Suppressor macrophage (primary cell): ENCODE measurements around the gene LIMS1.

ENCODE experiments used
- DNase-seq, 4 experiments: peaks; one replicate each; pipeline ENCODE4 v3.0.0-alpha.2; 2020 to 2022

The LIMS1 gene

DNA sequence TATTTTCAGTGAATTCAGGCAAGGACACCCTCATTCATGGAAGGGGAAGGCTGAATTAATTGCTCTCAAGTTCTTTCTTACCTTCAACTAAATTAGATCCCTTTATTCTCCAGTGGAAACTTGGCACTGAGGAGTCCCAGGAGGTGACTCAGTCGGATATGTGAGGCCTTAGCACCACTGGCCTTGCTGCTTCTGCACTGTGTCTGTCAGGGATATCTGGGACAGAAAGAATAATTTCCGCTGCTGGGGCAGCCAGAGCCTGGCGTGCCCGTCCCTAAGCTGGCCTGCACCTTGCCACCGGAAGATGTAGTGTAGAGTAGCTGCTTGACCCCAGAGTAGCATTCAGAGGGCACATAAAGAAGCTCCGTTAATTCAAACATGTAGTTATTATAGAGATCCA is 53.4 kb downstream of the LIMS1 start:
- peak in 3 of 4 experiments; percentile 54 to 76 (median 57) for DNase-seq

GRCh38 chr2:108588070-108588668 is 53.9 kb downstream of the LIMS1 start:
- DNase-seq, result peak; percentile 55 to 95 (median 85)

- peak in 1 of 4 experiments; percentile 39 for DNase-seq
Measured at GRCh38 chr2:108589372-108589771, 55.1 kb downstream of the LIMS1 start.

DNA sequence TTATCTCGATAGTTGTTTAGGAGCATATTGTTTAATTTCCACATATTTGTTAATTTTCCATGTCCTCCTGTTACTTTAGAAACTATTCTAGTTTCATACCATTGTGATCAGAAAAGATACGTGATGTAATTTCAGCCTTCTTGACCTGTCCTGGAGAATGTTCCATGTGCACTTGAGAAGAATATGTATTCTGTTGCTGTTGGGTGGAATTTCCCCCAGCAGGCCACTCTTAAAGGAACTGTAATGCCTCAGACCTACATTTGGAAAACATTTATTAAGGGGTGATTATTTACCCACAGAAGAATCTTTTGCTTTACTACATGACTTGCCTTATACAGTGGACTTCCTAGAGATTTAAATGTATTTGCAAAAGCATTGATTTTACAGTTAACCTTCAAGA is 55.5 kb downstream of the LIMS1 start:
- peak; percentile 53 to 68 (median 61) for DNase-seq

GRCh38 chr2:108591163-108591562 is 56.9 kb downstream of the LIMS1 start:
- peak; percentile 86 to 96 (median 92) for DNase-seq

- peak in 3 of 4 experiments; percentile 17 to 63 (median 63) for DNase-seq
Measured at GRCh38 chr2:108593547-108594098, 59.4 kb downstream of the LIMS1 start.

GRCh38 chr2:108594132-108594981 is 60.1 kb downstream of the LIMS1 start:
- peak; percentile 70 to 94 (median 86) for DNase-seq

DNA sequence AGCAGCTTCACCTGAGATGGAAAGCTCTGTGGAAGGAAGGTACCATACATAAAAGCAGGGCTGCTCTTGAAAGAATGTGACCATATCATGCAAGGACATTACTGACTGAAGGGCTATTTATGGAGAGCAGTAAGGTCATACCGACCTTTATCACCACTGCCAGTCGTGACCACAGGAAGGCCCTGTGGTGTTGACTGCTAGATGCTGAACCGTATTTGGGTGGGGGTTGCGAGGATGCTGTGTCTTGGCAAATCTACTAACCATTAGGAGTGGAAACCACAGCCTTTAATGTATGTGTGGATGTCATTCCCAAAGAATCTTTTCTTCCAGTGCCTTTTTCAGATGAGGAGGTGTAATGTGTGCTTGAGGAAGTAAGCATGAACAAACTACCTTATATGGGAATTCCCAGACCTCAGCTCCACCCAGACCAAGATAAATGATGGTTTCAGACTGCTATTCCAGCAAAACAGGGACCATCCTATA is 60.8 kb downstream of the LIMS1 start:
- peak; percentile 73 to 88 (median 75) for DNase-seq

GRCh38 chr2:108595771-108596170 is 61.5 kb downstream of the LIMS1 start:
- DNase-seq, result peak in 1 of 4 experiments; percentile 2

DNA sequence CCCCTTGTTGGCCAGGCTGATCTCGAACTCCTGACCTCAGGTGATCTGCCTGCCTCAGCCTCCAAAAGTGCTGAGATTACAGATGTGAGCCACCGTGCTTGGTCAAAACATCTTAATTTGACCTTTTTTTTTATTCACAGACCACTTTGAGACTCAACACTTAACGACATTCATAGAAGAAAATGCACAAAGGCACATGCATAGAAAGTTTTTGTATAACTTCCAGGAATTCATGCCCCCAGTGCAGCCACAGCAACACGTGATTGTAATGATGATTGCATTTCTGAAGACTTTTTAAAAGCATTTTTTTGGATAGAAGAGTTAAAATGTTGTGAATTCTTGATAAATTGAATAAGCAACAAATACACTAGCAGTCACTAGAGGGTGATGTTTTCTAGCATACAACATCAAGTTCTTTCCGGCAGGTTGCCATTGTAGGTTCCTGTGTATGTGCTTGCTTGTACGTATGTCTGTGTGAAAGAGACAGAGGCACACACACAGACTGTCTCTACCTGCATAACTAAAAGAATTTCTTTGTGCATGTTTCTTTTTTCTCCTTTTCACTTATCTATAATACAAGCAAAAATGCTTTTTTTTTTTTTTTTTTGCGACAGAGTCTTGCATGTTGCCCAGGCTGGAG is 63.0 kb downstream of the LIMS1 start:
- peak in 2 of 4 experiments; percentile 20 to 37 for DNase-seq

DNA sequence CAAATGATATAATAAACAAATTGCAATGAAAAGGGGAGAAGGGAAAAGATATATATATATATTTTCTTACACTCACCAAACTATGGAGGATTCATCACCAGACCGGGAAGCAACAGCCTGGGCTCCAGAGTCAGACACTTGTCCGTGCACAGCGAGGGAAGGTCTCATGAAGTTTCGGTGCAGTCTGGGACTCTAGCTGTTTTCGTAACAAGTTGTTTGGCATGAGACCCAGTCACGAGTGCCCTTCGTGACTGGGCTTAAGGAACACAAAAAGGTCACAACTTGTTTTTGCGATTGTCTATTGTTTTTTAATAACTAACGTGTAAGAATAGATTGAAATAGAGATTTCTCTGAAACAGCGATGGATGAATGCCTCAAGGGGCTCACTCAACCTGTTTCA is 66.9 kb downstream of the LIMS1 start:
- peak in 1 of 4 experiments; percentile 2 for DNase-seq

- DNase-seq, result no peak
Measured at GRCh38 chr2:108602422-108602821, 68.2 kb downstream of the LIMS1 start.

DNA sequence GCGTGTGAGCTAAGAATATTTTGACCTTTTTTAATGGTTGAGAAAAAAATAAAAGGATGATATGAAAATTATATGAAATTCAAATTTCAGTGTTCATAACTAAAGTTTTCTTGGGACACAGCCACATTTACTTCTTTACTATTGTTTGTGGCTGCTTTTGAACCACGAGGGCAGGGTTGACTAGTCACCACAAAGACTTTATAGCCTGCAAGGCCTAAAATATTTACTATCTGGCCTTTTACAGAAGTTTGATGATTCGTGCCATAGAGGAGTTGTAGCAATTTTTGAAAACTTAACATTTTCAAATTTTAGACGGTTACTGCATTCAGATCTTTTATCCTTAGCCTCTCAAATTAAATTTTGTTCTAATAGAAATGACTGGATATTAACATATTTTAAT is 69.9 kb downstream of the LIMS1 start:
- DNase-seq, result peak in 2 of 4 experiments; percentile 45 to 61

DNA sequence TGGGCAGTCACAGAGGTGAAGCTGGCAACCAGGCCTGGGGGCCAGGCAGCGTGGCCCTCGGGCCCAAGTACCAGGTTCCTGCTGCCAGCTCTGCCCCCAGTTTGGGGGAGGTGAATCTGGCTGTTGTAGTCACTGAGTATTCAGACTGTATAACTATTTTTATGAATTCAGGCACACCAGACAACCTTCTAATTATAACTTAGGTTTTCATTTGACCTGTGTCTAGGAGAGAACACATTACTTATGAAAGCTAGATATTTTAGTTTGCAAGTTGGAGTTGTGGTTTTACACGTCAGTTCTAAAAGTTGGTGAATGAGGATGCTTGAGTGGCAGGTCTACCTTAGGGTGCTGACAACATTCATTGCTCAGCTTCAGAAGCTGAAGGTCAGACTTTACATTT is 71.7 kb downstream of the LIMS1 start:
- DNase-seq, result no peak

- peak in 3 of 4 experiments; percentile 59 to 63 (median 62) for DNase-seq
Measured at GRCh38 chr2:108607706-108608301, 73.5 kb downstream of the LIMS1 start.

DNA sequence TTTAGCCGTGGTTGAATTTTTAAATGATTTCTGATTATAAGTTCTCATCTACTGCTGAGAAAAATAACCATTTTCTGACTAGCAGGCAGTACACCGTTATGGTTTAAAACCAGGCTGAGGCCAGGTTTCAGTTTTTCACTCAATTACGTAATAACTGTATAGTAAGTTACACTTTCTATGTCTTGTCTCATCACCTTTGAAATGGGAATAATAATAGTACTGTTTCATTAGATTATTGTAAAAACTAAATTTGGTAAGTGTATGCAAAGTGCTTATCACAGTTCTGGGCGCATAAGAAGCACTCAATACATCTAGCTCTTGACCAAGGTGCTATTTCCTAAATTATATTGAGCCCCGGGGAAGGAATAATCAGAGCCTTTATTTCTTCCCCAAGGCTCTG is 76.8 kb downstream of the LIMS1 start:
- DNase-seq, result no peak

DNA sequence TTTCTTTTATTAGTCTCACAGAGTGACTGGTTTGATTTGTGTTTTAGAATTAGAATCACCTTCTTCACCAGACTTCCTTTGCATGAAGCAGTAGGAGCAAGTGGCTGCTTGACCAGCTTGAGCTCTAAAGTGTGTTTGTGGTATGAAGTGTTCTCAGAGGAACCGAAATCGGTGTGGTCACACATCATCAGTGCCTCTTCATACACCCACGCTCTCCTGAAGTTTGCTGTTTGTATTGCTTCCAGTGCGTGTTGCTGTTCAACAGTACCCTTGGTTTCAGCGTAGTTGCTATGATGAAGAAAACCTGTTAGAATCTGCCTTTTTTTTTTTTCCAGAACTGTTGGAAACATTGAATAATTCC is 77.9 kb downstream of the LIMS1 start:
- DNase-seq, result peak; percentile 75 to 91 (median 79)

- no peak for DNase-seq
Measured at GRCh38 chr2:108612514-108613183, 78.4 kb downstream of the LIMS1 start.

GRCh38 chr2:108613261-108614042 is 79.2 kb downstream of the LIMS1 start:
- no peak for DNase-seq

DNA sequence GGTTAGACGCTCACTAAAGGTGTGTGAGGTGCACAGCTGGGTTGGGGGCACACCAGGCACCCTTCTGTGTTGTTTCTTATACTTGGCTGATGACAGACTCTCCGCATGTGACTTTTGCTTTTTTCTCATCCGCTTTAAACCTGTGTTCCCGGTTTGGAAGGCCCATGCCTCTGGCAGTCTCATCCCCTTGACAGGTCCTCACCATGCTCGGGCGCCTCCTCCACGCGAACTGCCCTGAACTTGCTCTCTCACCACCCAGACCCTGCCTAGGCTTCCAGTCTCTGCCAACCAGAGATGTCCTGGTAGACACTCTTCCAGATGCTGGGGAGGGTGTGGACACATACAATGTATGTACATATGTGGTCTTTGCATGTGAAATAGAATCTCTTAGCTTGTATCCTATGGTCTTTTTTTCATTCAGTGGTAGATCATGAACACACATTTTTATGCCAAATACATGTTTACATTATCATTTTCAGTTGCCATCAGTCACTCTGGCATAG is 79.8 kb downstream of the LIMS1 start:
- DNase-seq, result no peak

DNA sequence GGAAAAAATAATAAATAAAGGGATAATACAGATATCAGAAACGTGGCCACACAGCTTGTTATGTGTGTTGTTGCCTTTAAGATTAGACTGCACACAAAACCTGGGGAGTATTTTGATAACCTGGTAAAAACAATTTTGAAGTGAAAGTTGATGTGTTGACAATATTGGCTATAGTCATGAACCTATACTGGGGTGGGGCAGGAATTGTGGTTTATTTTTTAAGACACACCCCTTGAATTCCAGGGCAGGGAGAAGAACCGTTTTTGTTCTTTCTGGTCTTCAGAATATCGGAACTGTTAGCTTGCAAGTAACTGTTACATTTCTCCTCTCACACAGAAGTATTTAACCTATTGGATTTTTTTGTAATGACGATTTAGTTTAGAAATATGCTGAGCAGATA is 80.4 kb downstream of the LIMS1 start:
- no peak for DNase-seq
